Measurements from ENCODE around the gene DCAF16. TPM values are rescaled to one million over a fixed set of nuclear protein-coding genes. Genes with fewer than 3 reads are reported as not detected.

The DCAF16 gene
- 27.4 and 33.3 TPM in 2 replicates for total RNA-seq

GRCh38 chr4:17810260-17811077, at the start of gene DCAF16, which contains the start of gene NCAPG:
Gene DCAF16, minus strand, starts transcription at chr4:17810757. Its CDS starts 6,616 bp downstream, at chr4:17804141.
Gene NCAPG, plus strand, starts transcription at chr4:17810979. Its CDS starts 99 bp downstream, at chr4:17811078.

GRCh38 chr4:17781300-17782287, 29.0 kb downstream of the DCAF16 start, which contains the start of gene FAM184B:
Gene FAM184B, minus strand, starts transcription at chr4:17781621. Its CDS starts 322 bp downstream, at chr4:17781299.

Other genes starting within 250 kb of the DCAF16 start
- 106 and 170 TPM in 2 replicates for gene LAP3, start 233.6 kb downstream of the DCAF16 start, total RNA-seq
- gene MED28, start 196.1 kb downstream of the DCAF16 start, total RNA-seq, result 16.5 and 20.6 TPM in 2 replicates
- under 0.01 TPM in 1 of 2 replicates, not detected in the other for gene FAM184B, start 29.1 kb downstream of the DCAF16 start, total RNA-seq
- 104 and 139 TPM in 2 replicates for gene NCAPG, start 222 bp upstream of the DCAF16 start, total RNA-seq
- 17.7 and 24.5 TPM in 2 replicates for gene LCORL, start 211.0 kb upstream of the DCAF16 start, total RNA-seq

Measured in thoracic aorta endothelial cell (primary cell).